ENCODE measurements around the gene LRRC46.

DNA sequence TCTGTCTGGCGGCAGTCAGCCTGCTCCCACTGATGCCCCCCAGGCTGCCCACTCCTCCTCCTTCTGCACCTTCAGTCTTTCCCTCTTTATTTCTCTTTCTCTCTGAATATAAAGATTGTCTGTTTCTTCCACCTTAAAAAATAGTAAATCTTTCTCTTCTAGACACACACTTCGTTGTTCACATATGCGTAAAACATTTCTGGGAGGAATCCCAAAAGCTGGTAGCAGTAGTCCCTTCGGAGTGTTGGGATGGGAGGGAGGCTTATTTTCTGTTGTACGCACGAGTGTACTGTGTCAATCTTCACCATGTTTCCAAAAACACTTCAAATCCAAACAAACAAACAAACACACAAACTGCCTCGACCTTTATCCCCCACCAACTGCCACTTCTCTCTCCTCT lies 19.8 kb upstream of the LRRC46 start:
- TF ChIP-seq, protein P1, sequence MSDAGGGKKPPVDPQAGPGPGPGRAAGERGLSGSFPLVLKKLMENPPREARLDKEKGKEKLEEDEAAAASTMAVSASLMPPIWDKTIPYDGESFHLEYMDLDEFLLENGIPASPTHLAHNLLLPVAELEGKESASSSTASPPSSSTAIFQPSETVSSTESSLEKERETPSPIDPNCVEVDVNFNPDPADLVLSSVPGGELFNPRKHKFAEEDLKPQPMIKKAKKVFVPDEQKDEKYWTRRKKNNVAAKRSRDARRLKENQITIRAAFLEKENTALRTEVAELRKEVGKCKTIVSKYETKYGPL (CRISPR knock-in tag; IDR thresholded peaks at IDR 0.05) = no peak
- no peak for TF ChIP-seq RXRA (CRISPR knock-in tag; IDR thresholded peaks at IDR 0.05)
- TF ChIP-seq SETDB1 (CRISPR knock-in tag; IDR thresholded peaks at IDR 0.05; ENCODE audit: borderline replicate concordance) = no peak
- TF ChIP-seq, protein P2, sequence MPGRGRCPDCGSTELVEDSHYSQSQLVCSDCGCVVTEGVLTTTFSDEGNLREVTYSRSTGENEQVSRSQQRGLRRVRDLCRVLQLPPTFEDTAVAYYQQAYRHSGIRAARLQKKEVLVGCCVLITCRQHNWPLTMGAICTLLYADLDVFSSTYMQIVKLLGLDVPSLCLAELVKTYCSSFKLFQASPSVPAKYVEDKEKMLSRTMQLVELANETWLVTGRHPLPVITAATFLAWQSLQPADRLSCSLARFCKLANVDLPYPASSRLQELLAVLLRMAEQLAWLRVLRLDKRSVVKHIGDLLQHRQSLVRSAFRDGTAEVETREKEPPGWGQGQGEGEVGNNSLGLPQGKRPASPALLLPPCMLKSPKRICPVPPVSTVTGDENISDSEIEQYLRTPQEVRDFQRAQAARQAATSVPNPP (CRISPR knock-in tag; IDR thresholded peaks at IDR 0.05) = no peak
- TF ChIP-seq MIXL1 (CRISPR knock-in tag; IDR thresholded peaks at IDR 0.05) = no peak
- TF ChIP-seq, protein P3, sequence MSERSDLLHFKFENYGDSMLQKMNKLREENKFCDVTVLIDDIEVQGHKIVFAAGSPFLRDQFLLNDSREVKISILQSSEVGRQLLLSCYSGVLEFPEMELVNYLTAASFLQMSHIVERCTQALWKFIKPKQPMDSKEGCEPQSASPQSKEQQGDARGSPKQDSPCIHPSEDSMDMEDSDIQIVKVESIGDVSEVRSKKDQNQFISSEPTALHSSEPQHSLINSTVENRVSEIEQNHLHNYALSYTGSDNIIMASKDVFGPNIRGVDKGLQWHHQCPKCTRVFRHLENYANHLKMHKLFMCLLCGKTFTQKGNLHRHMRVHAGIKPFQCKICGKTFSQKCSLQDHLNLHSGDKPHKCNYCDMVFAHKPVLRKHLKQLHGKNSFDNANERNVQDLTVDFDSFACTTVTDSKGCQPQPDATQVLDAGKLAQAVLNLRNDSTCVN (CRISPR knock-in tag; IDR thresholded peaks at IDR 0.05; ENCODE audit: borderline replicate concordance) = no peak
- TF ChIP-seq HOXA7 (CRISPR knock-in tag; IDR thresholded peaks at IDR 0.05) = no peak
- no peak for TF ChIP-seq ZNF549 (CRISPR knock-in tag; IDR thresholded peaks at IDR 0.05)
- no peak for TF ChIP-seq POLR2A (IDR thresholded peaks at IDR 0.05; ENCODE audit: insufficient read depth in 1 of 2, low read depth in 2 of 2, low read length in 2 of 2)
- TF ChIP-seq RAD21 (CRISPR knock-in tag; IDR thresholded peaks at IDR 0.05) = no peak
- no peak for TF ChIP-seq RFX5 (IDR thresholded peaks at IDR 0.05; ENCODE audit: low read depth, low read length)
- TF ChIP-seq, protein P4, sequence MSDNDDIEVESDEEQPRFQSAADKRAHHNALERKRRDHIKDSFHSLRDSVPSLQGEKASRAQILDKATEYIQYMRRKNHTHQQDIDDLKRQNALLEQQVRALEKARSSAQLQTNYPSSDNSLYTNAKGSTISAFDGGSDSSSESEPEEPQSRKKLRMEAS (IDR thresholded peaks at IDR 0.05) = no peak

Measured in HepG2 (cell line).